Measurements from ENCODE around the gene SNRNP25. TPM values are rescaled to one million over a fixed set of nuclear protein-coding genes. Genes with fewer than 3 reads are reported as not detected.
A peak's percentile ranks its signal among the peaks of the same experiment; 100 is the strongest.

SNRNP25 gene
- total RNA-seq, 4 donors from 2014 or later = 22.0 to 33.6 (median 25.7) TPM

DNA sequence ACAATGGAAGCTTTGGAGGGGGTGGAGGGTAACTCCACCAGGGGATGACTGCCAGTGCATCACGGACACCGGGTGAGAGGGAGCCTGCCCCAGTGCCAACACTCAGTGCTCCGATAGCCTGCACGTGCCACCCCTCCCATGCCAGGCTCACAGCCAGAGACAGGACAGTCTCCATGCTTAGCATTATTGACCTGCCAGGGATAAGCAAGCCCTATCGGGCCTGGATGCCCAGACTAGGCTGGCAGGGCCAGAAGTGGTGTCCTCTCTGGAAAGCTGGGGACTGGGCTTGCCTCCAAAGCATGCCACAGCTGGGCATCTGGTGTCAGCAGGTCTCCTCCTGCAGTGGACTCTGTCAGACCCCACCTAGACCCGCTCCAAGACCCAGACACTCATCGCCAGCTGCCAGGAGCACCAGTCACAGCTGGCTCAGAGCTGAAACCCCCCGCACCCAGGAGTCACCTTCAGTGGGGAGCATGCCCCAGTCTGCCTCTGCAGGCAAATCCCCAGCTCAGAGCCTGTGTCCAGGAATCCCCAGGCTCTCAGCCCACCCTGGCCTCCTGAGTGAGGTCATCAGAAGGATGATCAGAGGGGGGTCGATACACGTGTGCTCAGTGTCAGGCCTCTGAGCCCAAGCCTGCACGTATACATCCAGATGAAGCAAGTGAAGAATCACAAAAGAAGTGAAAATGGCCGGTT is 20.6 kb downstream of the SNRNP25 start:
- no peaks in the 10 kb centered on the region for H3K9me3 ChIP-seq
- intact Hi-C loops (cut with DNase I) = no loop called here
- peaks cover 79 to 92% (median 87%) of the 10 kb centered on the region in 4 donors for H3K4me1 ChIP-seq
- no peaks in the 10 kb centered on the region for H3K27me3 ChIP-seq
- peak overlapping the region; percentile 84 to 97 (median 94) for H3K27ac ChIP-seq (replicated peaks in 1 of 4)
- no peak overlapping the region for H3K4me3 ChIP-seq
- no peaks in the 10 kb centered on the region for H3K36me3 ChIP-seq
- no peak for DNase-seq (ENCODE audit: extremely low spot score)
- 82% methylated on average over 9 of the region's 12 CpGs for WGBS
- TF ChIP-seq POLR2AphosphoS5 (IDR thresholded peaks at IDR 0.05) (no peak), EP300 (IDR thresholded peaks at IDR 0.05) (no peak), POLR2A (IDR thresholded peaks at IDR 0.05; ENCODE audit: low read depth) (no peak)
- TF ChIP-seq, protein P1, sequence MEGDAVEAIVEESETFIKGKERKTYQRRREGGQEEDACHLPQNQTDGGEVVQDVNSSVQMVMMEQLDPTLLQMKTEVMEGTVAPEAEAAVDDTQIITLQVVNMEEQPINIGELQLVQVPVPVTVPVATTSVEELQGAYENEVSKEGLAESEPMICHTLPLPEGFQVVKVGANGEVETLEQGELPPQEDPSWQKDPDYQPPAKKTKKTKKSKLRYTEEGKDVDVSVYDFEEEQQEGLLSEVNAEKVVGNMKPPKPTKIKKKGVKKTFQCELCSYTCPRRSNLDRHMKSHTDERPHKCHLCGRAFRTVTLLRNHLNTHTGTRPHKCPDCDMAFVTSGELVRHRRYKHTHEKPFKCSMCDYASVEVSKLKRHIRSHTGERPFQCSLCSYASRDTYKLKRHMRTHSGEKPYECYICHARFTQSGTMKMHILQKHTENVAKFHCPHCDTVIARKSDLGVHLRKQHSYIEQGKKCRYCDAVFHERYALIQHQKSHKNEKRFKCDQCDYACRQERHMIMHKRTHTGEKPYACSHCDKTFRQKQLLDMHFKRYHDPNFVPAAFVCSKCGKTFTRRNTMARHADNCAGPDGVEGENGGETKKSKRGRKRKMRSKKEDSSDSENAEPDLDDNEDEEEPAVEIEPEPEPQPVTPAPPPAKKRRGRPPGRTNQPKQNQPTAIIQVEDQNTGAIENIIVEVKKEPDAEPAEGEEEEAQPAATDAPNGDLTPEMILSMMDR (IDR thresholded peaks at IDR 0.05) = no peak

- WGBS = 86% methylated on average over 16 of the region's 16 CpGs
- H3K36me3 ChIP-seq = peaks cover 0 to 6% (median 6%) of the 10 kb centered on the region in 4 donors
- H3K27me3 ChIP-seq = no peaks in the 10 kb centered on the region
- no peak for DNase-seq (ENCODE audit: extremely low spot score)
- no peaks in the 10 kb centered on the region for H3K9me3 ChIP-seq
- intact Hi-C loops (cut with DNase I) = no loop called here
- peaks cover 79 to 92% (median 87%) of the 10 kb centered on the region in 4 donors for H3K4me1 ChIP-seq
- TF ChIP-seq POLR2AphosphoS5 (IDR thresholded peaks at IDR 0.05) (no peak), POLR2A (IDR thresholded peaks at IDR 0.05; ENCODE audit: low read depth) (no peak), EP300 (IDR thresholded peaks at IDR 0.05) (no peak)
- TF ChIP-seq, protein P1 (IDR thresholded peaks at IDR 0.05) = no peak
- peak overlapping the region in 1 of 4 donors; percentile 98 for H3K4me3 ChIP-seq
- H3K27ac ChIP-seq (replicated peaks in 1 of 4) = peak overlapping the region; percentile 93 to 97 (median 94)
These were observed 21.2 kb downstream of the SNRNP25 start for GRCh38 chr16:74747-75334.

DNA sequence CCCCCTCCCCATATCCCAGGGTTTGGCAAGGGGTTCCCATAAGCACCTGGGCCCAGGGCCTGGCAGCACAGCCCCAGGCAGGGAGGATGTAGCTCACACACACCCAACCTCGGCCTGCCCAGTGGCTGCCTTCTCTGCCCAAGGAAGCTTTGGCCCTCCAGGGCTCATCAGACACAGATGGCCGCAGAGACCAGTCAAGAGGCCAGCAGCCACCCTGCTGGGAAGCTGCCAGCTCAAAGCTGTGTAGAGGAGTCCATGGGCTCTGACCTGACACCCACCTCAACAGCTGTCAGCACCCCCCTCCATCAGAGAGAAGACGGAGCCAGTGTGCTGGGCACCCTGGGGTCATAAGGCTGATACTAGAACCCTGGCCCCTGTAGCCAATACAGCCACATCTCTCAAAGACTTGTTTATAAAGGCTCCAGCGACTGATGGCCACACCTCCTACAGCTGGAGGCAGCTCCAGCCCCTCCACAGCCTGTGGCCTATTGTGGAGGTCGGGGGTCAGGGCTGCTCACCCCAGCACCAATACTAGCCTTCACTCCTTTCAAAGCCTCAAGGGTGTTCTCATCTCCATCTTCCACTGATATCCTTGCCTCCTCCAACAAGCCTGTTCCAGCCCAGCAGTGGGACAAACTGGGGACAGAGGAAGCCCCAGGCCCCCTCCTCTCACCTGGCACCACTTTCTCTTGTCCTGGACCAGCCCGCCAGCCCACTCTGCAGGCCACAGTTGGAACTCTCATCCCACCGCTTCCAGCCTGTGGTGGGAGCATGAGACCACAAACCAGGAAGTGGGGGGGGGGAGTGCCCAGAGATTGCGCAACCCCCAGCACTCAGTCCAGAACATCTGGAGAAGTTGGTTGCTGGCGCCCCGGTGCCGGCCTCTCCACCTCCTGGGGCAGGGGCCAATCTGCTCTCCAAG is 22.2 kb downstream of the SNRNP25 start:
- intact Hi-C loops (cut with DNase I) = no loop called here
- H3K9me3 ChIP-seq = no peaks in the 10 kb centered on the region
- peaks cover 0 to 16% (median 14%) of the 10 kb centered on the region in 4 donors for H3K36me3 ChIP-seq
- H3K4me3 ChIP-seq = peak overlapping the region in 3 of 4 donors; percentile 12 to 98 (median 84)
- peak overlapping the region; percentile 93 to 97 (median 94) for H3K27ac ChIP-seq (replicated peaks in 1 of 4)
- TF ChIP-seq EP300 (IDR thresholded peaks at IDR 0.05) = no peak
- peak in 1 of 2 donors; percentile 5 for TF ChIP-seq POLR2AphosphoS5 (IDR thresholded peaks at IDR 0.05)
- no peak for TF ChIP-seq POLR2A (IDR thresholded peaks at IDR 0.05; ENCODE audit: low read depth)
- TF ChIP-seq, protein P1 (IDR thresholded peaks at IDR 0.05) = no peak
- H3K27me3 ChIP-seq = no peaks in the 10 kb centered on the region
- peaks cover 70 to 85% (median 80%) of the 10 kb centered on the region in 4 donors for H3K4me1 ChIP-seq
- 45% methylated on average over 6 of the region's 11 CpGs for WGBS
- DNase-seq (ENCODE audit: extremely low spot score) = no peak

DNA sequence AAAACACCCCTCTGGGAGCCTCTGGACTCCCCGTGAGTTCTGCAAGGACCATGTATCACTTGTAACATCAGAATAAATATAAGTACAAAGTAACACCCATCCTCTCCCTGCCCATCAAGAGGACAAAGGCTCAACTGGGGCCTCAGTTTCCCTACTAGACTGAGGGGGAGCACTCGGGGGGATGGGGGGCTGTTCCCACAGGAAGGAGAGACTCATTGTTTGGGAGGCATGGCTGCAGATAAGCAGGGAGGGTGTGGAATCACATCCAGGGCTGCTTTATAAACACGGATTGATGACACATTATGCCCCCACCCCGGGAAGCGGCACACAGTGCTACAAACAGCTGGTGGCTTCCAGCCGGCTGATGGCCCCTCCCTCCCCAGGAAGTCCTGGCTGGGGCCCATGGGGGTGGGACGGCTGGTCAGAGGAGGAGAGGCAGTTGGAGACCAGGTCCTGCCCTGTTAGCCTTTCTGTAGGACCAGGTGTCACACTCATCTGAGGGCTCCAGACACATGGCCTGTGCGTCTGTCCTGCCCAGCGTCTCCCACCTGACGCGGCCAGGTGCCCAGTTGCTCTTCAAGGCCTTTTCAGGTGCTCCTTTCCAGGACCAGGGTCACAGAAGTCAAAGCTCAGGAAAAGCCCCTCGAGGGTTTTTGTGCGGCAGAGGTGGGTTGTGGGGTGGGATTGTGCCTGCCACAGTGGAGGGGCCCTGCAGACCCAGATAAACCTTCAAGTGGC is 23.1 kb downstream of the SNRNP25 start:
- H3K4me3 ChIP-seq = peak overlapping the region; percentile 84 to 98 (median 88)
- H3K4me1 ChIP-seq = peaks cover 63 to 78% (median 72%) of the 10 kb centered on the region in 4 donors
- no peaks in the 10 kb centered on the region for H3K27me3 ChIP-seq
- H3K36me3 ChIP-seq = peaks cover 0 to 22% (median 20%) of the 10 kb centered on the region in 4 donors
- H3K27ac ChIP-seq (replicated peaks in 1 of 4) = peak overlapping the region; percentile 93 to 97 (median 94)
- intact Hi-C loops (cut with DNase I) = no loop called here
- TF ChIP-seq POLR2AphosphoS5 (IDR thresholded peaks at IDR 0.05) (peak; percentile 59 to 64), EP300 (IDR thresholded peaks at IDR 0.05) (no peak)
- whole genome bisulfite sequencing = 32% methylated on average over 7 of the region's 13 CpGs
- no peaks in the 10 kb centered on the region for H3K9me3 ChIP-seq
- DNase-seq (ENCODE audit: extremely low spot score) = no peak

Measured in esophagus muscularis mucosa (tissue), 4 donors.